Natural killer cell treated with Interleukin-12 subunit alpha and Interleukin-12 subunit beta and Interleukin-15 and Interleukin-18, amount 100 ng/mL, for 72 hours (primary cell): ENCODE data around the gene DCTN2. TPM values are rescaled to one million over a fixed set of nuclear protein-coding genes. Genes with fewer than 3 reads are reported as not detected.
"Not testable (repeated sequence)": the region's sequence is repeated elsewhere in the genome, so short reads cannot be mapped to it uniquely, and the experiment has no call there.

Experiments
- ATAC-seq, 2 donors: fragments of 150-1000 bp; cut with Tn5 transposase in 1 of 2; sonication (Bioruptor Pico), chemical (Tn5 transposase) in 1 of 2; 2 replicates each; pipeline ENCODE4 v1.10.0; 2021
- DNase-seq: peaks from one replicate; pipeline ENCODE4 v3.0.0; 2022; ENCODE audit warnings: low spot score
- H3K27ac Mint-ChIP-seq, 2 donors: 1 replicate in 1 of 2; 2 replicates in 1 of 2; pipeline ENCODE4 v1.8.0; 2022; ENCODE audit warnings: mixed read lengths in 2 of 2, mild to moderate bottlenecking in 1 of 2, moderate library complexity in 1 of 2
- H3K27me3 Mint-ChIP-seq, 2 donors: 1 replicate in 1 of 2; 2 replicates in 1 of 2; pipeline ENCODE4 v1.8.0; 2022; ENCODE audit warnings: mixed read lengths in 2 of 2
- H3K36me3 Mint-ChIP-seq: one replicate; pipeline ENCODE4 v1.8.0; 2022; ENCODE audit warnings: mixed read lengths
- H3K4me1 Mint-ChIP-seq, 2 donors: 1 replicate in 1 of 2; 2 replicates in 1 of 2; pipeline ENCODE4 v1.8.0; 2022; ENCODE audit warnings: low read depth in 2 of 2, mixed read lengths in 2 of 2, mild to moderate bottlenecking in 1 of 2
- H3K4me3 Mint-ChIP-seq: one replicate; pipeline ENCODE4 v1.8.0; 2022; ENCODE audit warnings: mixed read lengths
- H3K9me3 Mint-ChIP-seq: 2 replicates; pipeline ENCODE4 v1.8.0; 2022; ENCODE audit warnings: mixed read lengths
- total RNA-seq, 2 donors: library from RNA; stranded (reverse); gene quantifications; one replicate each; pipeline ENCODE4 v1.2.3, GENCODE V29; 2022

Gene DCTN2
- total RNA-seq = 10 to 100 TPM; 94.2 to 98.7 TPM

DNA sequence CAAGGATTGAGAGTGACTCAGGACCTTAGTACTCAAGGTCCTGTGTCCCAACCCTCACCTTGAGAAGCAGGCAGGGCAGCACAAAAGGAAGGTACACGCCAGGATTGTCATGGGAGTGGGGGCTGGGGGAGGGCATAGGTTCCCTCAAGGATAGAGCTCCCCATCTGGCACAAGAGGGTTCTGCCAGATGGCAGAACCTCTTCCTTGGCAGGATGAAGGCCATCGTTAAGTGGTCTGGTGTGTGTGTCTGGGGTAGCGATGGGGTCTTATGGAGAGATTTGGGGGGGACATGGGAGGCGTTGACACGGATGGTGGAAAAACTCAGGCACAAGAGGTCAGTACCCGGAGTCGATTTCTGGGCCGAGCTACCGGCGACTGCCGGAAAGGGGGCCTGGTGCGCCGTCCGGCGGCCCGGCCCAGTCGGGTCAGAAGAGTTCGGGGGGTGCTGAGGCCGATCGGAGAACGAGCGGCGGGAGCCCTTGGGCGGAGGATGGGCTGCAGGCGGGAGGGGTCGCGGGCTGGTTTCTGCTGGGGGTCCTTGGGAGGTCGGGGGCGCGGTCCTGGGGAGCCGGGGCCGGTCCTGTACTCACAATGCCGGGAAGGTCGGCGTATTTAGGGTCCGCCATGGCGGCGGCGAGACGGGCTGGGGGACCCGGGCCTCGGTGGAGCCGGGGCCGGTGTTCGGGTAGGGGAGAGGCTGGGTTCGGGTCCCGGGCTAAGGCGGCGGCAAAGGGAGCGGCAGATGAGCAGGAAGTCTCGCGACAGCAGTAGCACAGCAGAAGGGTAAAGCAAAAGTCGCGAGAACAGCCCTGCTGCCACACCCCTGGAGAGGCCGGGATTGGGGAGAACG lies at the start of gene DCTN2:
Gene DCTN2 (minus strand): TSS at position 755 of the 850 bp plus-strand sequence. CDS start 129 bp downstream, at position 626.
- Mint-ChIP-seq H3K27me3 (peaks cover 0 to 11% of the 10 kb centered on the region in 2 donors), H3K27ac (peak within 1 kb of the TSS; percentile 95 to 98), H3K4me1 (peaks cover 39 to 44% of the 10 kb centered on the region in 2 donors), H3K36me3 (no peaks in the 10 kb centered on the region), H3K9me3 (no peaks in the 10 kb centered on the region), H3K4me3 (peak within 1 kb of the TSS; percentile 99)
- ATAC-seq (peak; percentile 98 to 99), DNase-seq (peak; percentile 94)

DNA sequence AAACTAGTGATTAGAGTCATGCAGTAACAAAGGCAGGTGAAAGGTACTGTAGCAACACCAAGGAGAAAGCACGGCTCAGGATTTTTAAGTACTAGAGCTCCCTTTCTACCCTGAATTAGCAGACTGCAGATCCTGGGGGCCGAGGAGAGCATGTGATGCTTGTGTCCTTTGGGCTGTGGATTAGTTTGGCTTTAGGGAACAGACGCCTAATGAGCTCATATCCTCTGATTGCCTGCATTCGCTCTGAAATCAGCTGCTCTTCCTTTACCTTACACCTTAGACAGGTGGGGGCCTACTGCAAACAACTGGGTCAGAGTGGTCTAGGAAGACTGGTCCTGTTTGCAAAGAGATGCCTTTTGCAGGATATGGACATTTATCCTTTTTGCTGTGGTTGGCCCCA lies 46.2 kb upstream of the DCTN2 start:
- Mint-ChIP-seq H3K27me3 (no peaks in the 10 kb centered on the region), H3K36me3 (peaks cover 15% of the 10 kb centered on the region), H3K4me3 (no peak overlapping the region), H3K9me3 (no peaks in the 10 kb centered on the region), H3K27ac (no peak overlapping the region), H3K4me1 (peaks cover 23 to 26% of the 10 kb centered on the region in 2 donors)
- DNase-seq (no peak), ATAC-seq (no peak)

DNA sequence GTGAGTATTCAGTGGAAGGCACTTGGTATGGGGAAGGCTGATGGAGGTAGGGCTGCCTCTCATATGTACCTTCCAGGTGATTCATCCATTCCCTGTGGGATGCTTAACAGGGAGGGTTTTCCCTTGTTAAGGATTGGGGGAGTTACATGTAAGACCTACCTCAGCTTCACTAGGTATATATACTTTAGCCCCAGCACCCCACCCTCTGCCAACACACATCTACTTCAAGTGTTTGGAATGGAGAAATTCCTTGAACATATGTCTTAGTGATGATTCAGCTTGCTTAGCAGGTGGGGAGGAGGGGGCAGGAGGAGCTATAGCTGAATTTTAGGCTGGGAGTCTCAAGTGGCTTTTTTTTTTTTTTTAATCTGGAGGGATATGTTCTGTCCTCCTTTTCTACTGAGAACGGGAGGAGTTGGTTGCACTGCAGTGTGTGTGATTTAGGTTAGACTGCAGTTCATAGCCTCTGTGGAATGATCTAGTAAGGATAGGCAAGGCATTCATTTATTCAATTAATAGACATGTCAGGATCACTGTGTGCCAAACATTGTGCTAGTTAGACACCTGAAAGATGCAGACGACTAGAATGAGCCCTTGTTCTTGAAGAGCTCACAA lies 45.7 kb upstream of the DCTN2 start:
- peak overlapping the region; percentile 94 for H3K4me3 Mint-ChIP-seq
- H3K36me3 Mint-ChIP-seq = peaks cover 13% of the 10 kb centered on the region
- DNase-seq = no peak
- ATAC-seq = no peak
- no peaks in the 10 kb centered on the region for H3K27me3 Mint-ChIP-seq
- H3K27ac Mint-ChIP-seq = peak overlapping the region; percentile 45 to 86
- no peaks in the 10 kb centered on the region for H3K9me3 Mint-ChIP-seq
- H3K4me1 Mint-ChIP-seq = peaks cover 23 to 24% of the 10 kb centered on the region in 2 donors

DNA sequence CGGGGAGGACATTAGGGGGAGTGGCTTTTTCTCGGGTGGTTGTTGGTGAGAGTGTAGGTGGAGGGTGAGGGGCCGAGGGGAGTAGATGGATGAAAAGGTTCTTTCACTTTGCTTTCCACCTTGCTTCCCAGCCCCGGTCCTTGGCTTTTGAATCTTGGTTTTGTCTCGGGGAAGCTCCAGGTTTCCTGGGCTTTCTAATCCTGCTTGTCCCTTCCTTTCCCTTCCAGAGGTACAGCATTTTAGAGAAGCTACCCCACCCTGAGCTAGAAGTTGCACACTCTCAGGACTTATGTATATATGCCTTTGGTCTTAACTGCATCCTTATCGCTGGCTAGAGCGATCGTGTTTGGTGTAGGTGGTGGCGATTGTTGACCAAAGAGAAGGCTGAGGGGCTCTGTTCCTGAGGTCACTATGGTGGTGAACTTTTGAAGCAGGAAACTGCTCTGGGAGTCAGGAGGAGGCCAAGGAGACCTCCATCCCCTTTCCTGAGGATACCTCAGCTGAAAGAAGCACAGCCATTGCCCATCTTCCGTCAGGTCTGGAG lies 44.9 kb upstream of the DCTN2 start:
- H3K4me1 Mint-ChIP-seq = peaks cover 22 to 23% of the 10 kb centered on the region in 2 donors
- peaks cover 5% of the 10 kb centered on the region for H3K36me3 Mint-ChIP-seq
- H3K4me3 Mint-ChIP-seq = peak overlapping the region; percentile 94
- ATAC-seq (no peak), DNase-seq (no peak)
- H3K27me3 Mint-ChIP-seq = no peaks in the 10 kb centered on the region
- no peaks in the 10 kb centered on the region for H3K9me3 Mint-ChIP-seq
- peak overlapping the region; percentile 45 to 86 for H3K27ac Mint-ChIP-seq

DNA sequence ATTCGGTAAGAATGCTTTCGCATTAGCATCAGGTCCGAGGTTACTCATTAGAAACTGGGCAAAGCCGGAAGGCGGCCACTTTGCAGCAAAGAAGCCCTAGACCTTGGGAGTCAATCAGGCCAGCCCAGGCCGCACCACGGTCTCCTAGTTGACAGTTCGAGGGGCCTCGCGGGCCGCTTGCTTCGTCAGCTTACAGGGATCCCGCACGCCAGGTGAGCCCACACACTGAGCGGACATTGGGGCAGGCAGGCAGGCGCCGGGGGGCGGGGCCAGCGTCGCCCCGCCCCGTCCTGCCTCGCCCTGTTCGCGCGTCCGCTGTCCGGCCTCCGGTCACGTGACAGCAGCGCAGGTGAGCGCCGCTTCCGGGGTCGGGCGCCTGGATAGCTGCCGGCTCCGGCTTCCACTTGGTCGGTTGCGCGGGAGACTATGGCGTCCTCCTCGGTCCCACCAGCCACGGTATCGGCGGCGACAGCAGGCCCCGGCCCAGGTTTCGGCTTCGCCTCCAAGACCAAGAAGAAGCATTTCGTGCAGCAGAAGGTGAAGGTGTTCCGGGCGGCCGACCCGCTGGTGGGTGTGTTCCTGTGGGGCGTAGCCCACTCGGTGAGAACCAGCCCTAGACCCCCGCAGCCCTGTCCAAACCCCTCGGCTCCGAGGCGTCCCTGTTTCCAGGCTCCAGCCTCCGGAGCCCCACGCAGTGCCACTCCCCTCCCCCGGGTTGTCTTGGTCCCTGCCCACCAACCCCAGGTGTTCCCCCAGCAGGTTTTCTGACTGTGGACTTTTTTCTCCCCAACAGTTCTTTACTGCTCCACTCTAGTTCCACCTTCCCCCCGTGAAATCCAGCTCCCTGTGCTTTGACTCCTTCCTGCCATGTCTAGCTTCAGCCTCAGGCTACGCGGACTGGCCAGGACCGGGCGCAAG lies 44.1 kb upstream of the DCTN2 start, which contains the start of gene PIP4K2C:
Gene PIP4K2C (plus strand): TSS at position 329 of the 918 bp plus-strand sequence. CDS start 98 bp downstream, at position 427.
- Mint-ChIP-seq H3K36me3 (no peaks in the 10 kb centered on the region), H3K4me3 (peak within 1 kb of the TSS; percentile 94), H3K9me3 (no peaks in the 10 kb centered on the region), H3K4me1 (peaks cover 22 to 23% of the 10 kb centered on the region in 2 donors), H3K27ac (peak within 1 kb of the TSS; percentile 45 to 86), H3K27me3 (no peaks in the 10 kb centered on the region)
- peak; percentile 90 for DNase-seq
- peak; percentile 98 for ATAC-seq

DNA sequence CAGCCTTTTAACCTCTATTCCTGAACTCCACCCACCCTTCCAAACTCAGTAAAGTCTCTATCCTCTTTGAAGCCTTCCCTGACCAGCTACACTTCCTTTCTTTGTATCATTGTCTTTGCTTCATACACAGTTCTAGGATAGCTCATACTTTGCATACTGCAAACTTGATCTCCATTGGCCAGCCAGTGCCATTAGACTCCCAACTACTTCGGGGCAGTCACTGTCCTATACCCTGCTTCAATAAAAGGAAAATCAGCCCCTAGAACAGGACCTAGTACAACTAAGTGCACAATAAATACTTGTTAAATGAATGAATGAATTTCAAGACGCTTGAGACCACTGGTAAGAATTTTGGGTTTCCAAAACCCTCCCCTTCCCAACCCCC lies 43.5 kb upstream of the DCTN2 start:
- no peaks in the 10 kb centered on the region for H3K9me3 Mint-ChIP-seq
- peak overlapping the region; percentile 45 to 86 for H3K27ac Mint-ChIP-seq
- H3K4me3 Mint-ChIP-seq = peak overlapping the region; percentile 94
- DNase-seq (no peak), ATAC-seq (no peak)
- H3K4me1 Mint-ChIP-seq = peaks cover 22 to 23% of the 10 kb centered on the region in 2 donors
- no peaks in the 10 kb centered on the region for H3K27me3 Mint-ChIP-seq
- no peaks in the 10 kb centered on the region for H3K36me3 Mint-ChIP-seq

DNA sequence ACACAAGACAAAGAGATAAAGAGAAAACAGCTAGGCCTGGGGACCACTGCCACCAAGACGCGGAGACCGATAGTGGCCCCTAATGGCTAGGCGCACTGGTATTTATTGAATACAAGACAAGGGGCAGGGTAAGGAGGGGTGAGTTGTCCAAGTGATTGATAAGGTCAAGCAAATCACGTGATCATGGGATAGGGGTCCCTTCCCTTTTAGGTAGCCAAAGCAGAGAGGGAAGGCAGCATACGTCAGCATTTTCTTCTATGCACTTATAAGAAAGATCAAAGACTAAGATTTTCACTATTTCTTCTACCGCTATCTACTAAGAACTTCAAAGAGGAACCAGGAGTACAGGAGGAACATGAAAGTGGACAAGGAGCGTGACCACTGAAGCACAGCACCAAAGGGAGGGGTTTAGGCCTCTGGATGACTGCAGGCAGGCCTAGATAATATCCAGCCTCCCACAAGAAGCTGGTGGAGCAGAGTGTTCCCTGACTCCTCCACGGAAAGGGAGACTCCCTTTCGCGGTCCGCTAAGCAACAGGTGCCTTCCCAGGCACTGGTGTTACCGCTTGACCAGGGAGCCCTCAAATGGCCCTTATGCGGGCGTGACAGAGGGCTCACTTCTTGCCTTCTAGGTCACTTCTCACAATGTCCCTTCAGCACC lies 42.1 kb upstream of the DCTN2 start:
- not testable (repeated sequence) for H3K27me3 Mint-ChIP-seq, DNase-seq, ATAC-seq, H3K36me3 Mint-ChIP-seq, H3K27ac Mint-ChIP-seq, H3K9me3 Mint-ChIP-seq, H3K4me3 Mint-ChIP-seq
- peaks cover 22 to 23% of the 10 kb centered on the region in 2 donors for H3K4me1 Mint-ChIP-seq

DNA sequence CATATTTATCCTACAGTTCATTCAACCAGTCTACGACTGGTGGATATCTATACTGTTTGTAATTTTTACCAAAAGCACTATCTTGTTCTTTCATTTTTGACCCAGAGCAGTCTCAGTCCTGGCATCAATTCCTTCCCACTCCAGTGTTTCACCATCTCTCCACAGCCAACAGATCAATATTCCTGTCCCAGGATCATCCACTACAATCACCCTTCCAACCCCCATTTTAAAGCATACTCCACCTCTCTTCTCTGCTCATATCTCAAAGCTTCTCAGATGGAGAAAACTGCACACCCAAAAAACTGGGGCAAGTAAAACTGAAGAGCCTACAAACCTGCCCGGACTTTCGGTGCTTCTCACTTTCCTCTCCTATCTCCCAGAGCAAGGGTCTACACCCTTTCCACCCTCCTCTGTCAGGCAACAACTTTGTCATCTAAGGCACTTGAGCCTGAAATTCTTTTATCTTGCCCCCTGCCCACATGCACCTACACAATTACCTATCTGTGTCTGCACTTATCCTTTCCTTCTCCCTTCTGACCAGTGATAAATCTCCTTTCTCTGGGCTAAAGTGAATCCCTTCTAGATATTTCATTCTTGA lies 39.9 kb upstream of the DCTN2 start:
- DNase-seq (no peak), ATAC-seq (no peak)
- Mint-ChIP-seq H3K4me1 (peaks cover 16 to 17% of the 10 kb centered on the region in 2 donors), H3K36me3 (no peaks in the 10 kb centered on the region), H3K27ac (no peak overlapping the region), H3K27me3 (peaks cover 5 to 7% of the 10 kb centered on the region in 2 donors), H3K9me3 (no peaks in the 10 kb centered on the region), H3K4me3 (no peak overlapping the region)

DNA sequence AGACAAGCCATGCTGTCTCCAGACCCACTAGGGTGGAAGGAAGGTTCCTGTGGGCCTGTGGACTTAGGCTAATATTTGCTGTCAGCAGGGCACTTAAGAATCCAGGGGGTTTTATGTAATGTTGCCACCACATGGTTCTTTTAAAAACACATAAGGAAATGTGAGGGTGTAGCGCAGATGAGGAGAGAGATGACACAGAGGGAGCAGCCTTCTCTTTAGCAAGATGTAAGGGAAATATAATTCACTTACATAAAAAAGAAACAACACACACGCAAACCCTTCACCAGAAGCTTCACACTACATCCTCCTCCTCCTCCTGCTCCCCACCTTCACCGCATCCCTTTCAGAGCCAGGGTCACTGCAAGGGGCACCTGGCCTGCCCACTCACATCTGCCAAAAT lies 39.1 kb upstream of the DCTN2 start:
- Mint-ChIP-seq H3K9me3 (no peaks in the 10 kb centered on the region), H3K4me3 (no peak overlapping the region), H3K27ac (no peak overlapping the region), H3K36me3 (no peaks in the 10 kb centered on the region), H3K4me1 (peaks cover 11 to 12% of the 10 kb centered on the region in 2 donors), H3K27me3 (peaks cover 5 to 7% of the 10 kb centered on the region in 2 donors)
- no peak for ATAC-seq
- DNase-seq = no peak

DNA sequence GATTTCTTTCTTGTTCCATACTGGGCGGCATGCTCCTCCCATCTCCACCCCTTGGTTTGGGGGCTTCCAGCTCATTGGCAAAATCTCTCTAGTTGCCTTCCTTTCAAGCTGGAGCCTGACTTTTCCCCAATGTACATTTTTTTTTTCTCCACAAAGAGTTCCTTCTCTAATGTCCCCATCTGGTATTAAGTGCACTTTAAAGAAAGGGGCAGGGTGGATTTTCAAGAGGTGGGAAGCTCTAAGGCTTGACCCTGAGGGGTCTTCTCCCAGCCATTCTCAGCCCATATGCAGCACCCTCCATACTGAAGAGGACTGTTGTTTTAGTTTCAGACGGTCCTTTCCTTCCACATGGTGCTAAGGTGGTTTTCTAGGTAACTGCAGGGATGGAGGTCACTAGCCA lies 38.2 kb upstream of the DCTN2 start:
- Mint-ChIP-seq H3K9me3 (no peaks in the 10 kb centered on the region), H3K27me3 (peaks cover 5 to 7% of the 10 kb centered on the region in 2 donors), H3K27ac (no peak overlapping the region), H3K36me3 (no peaks in the 10 kb centered on the region), H3K4me3 (no peak overlapping the region), H3K4me1 (peaks cover 5 to 6% of the 10 kb centered on the region in 2 donors)
- ATAC-seq (no peak), DNase-seq (no peak)

DNA sequence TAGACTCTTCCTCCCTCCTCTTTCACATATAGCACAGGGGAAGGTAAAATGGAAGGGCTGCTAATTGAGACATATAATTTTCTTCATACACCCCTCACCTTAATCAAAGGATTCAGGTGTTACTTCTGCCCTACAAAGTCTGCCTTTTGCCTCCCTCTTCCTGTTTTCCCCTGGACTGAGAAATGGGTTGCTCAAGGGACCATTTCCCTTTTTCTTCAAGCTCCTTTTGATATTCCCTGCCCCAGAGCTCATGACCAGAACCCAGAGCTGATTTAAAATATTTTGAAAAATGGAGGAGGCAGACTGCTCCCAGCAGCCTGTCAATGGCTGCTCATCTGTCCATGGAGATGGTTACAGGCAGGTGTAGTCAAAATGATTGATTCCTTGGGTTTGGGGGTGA lies 37.7 kb upstream of the DCTN2 start:
- Mint-ChIP-seq H3K27ac (no peak overlapping the region), H3K4me3 (no peak overlapping the region), H3K9me3 (no peaks in the 10 kb centered on the region), H3K27me3 (peaks cover 5 to 7% of the 10 kb centered on the region in 2 donors), H3K36me3 (no peaks in the 10 kb centered on the region), H3K4me1 (peaks cover 5 to 6% of the 10 kb centered on the region in 2 donors)
- ATAC-seq = no peak
- DNase-seq = no peak

DNA sequence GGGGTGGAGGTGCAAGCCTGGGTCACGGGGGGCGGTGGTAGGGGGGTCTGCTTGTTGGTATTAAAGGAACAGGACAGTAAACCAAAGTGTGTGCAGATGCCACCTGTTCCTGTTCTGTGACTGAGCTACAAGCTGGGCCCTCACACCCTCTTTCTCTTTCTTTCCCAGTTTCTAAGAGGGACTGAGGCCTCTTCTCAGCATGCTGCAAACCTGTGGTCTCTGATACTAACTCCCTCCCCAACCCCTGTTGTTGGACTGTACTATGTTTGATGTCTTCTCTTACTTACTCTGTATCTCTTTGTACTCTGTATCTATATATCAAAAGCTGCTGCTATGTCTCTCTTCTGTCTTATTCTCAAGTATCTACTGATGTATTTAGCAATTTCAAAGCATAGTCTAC lies 37.1 kb upstream of the DCTN2 start:
- no peak for ATAC-seq
- Mint-ChIP-seq H3K9me3 (no peaks in the 10 kb centered on the region), H3K4me1 (peaks cover 5 to 6% of the 10 kb centered on the region in 2 donors), H3K27me3 (peaks cover 5 to 7% of the 10 kb centered on the region in 2 donors), H3K27ac (no peak overlapping the region), H3K4me3 (no peak overlapping the region), H3K36me3 (no peaks in the 10 kb centered on the region)
- DNase-seq = no peak
